ENCODE results near the gene SKA1. TPM values are rescaled to one million over a fixed set of nuclear protein-coding genes. Genes with fewer than 3 reads are reported as not detected.
"Not testable (repeated sequence)": the region's sequence is repeated elsewhere in the genome, so short reads cannot be mapped to it uniquely, and the experiment has no call there.

SKA1 gene
- total and polyA plus RNA-seq, 7 experiments from 2014 or later, result 0.16 to 24.8 (median 0.41) TPM; not detected in 1

DNA sequence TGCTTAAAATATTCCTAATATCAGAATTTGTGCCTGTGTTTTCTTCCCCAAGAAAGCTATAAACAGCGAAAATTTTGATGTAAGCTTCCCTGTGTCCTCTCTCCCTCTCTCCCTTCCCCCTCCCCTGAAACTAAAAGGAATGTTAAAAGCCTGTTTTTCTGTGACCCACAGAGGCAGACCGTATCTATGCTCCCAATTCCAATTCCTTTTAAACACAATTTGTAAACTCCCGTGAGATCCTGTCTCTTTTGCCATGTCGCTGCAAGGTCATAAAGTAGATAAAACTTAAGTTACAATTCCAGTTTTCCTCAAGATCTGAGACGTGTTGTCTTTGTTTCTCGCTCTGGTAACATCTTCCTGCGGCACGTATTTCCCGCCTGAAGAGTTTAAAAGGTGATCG lies 23.3 kb downstream of the SKA1 start:
- no peak overlapping the region for H3K4me3 ChIP-seq (ENCODE audit: low read length)
- H3K27ac Mint-ChIP-seq, result no peak overlapping the region
- peaks cover 0 to 12% (median 0%) of the 10 kb centered on the region in 5 donors for H3K36me3 Mint-ChIP-seq
- H3K27me3 Mint-ChIP-seq, result peaks cover 31 to 41% (median 40%) of the 10 kb centered on the region in 5 donors
- H3K4me1 Mint-ChIP-seq, result peaks cover 0 to 12% (median 7%) of the 10 kb centered on the region in 7 donors
- H3K27me3 ChIP-seq (ENCODE audit: control insufficient read depth in 2 of 2, insufficient read depth in 2 of 2, low read length in 2 of 2), result peaks cover 0 to 4% of the 10 kb centered on the region in 2 donors
- DNase-seq (no peak), ATAC-seq (no peak)
- H3K9me3 ChIP-seq (ENCODE audit: control insufficient read depth in 2 of 3, low read length in 3 of 3), result no peaks in the 10 kb centered on the region
- peaks cover 0 to 3% (median 0%) of the 10 kb centered on the region in 11 donors for H3K9me3 Mint-ChIP-seq
- intact Hi-C loops (cut with micrococcal nuclease), result no loop called here
- ChIA-PET POLR2A (no interaction called here), CTCF (no interaction called here)
- no peaks in the 10 kb centered on the region for H3K36me3 ChIP-seq (ENCODE audit: control insufficient read depth in 2 of 3, insufficient read depth in 3 of 3, low read length in 3 of 3)
- H3K4me3 Mint-ChIP-seq, result peak overlapping the region in 1 of 10 donors; percentile 2
- H3K27ac ChIP-seq (ENCODE audit: low read depth, low read length), result no peak overlapping the region
- no peaks in the 10 kb centered on the region for H3K4me1 ChIP-seq (ENCODE audit: control insufficient read depth in 2 of 2, insufficient read depth in 2 of 2, low read length in 2 of 2)

DNA sequence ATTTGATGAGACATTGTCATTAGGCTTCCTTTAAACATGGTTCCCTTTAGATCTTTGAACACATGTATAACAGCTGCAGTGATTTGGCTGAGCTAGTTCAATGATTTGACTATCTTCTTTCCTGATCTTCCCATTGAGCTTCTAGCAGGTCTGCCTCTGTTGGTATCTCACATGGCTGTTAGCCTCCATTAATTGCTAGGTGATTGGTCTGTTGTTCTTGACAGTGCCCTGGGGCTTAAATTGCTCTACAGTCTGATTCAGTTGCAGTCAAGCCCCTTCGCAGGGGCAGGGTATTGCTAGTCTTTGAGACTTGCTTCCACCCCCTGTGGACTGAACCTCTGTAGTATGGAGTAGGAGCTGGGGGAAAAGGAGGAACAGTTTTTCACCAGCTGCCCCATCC lies 24.1 kb downstream of the SKA1 start:
- no peak overlapping the region for H3K4me3 ChIP-seq (ENCODE audit: low read length)
- H3K27me3 ChIP-seq (ENCODE audit: control insufficient read depth in 2 of 2, insufficient read depth in 2 of 2, low read length in 2 of 2), result peaks cover 0 to 4% of the 10 kb centered on the region in 2 donors
- ChIA-PET POLR2A (no interaction called here), CTCF (no interaction called here)
- Mint-ChIP-seq H3K27ac (no peak overlapping the region), H3K36me3 (peaks cover 0 to 9% (median 0%) of the 10 kb centered on the region in 5 donors), H3K4me1 (peaks cover 0 to 12% (median 7%) of the 10 kb centered on the region in 7 donors), H3K9me3 (peaks cover 0 to 6% (median 0%) of the 10 kb centered on the region in 11 donors), H3K27me3 (peaks cover 40 to 50% (median 48%) of the 10 kb centered on the region in 5 donors), H3K4me3 (peak overlapping the region in 1 of 10 donors; percentile 2)
- H3K36me3 ChIP-seq (ENCODE audit: control insufficient read depth in 2 of 3, insufficient read depth in 3 of 3, low read length in 3 of 3), result no peaks in the 10 kb centered on the region
- ATAC-seq (no peak), DNase-seq (no peak)
- no peak overlapping the region for H3K27ac ChIP-seq (ENCODE audit: low read depth, low read length)
- no peaks in the 10 kb centered on the region for H3K4me1 ChIP-seq (ENCODE audit: control insufficient read depth in 2 of 2, insufficient read depth in 2 of 2, low read length in 2 of 2)
- intact Hi-C loops (cut with micrococcal nuclease), result no loop called here
- no peaks in the 10 kb centered on the region for H3K9me3 ChIP-seq (ENCODE audit: control insufficient read depth in 2 of 3, low read length in 3 of 3)

DNA sequence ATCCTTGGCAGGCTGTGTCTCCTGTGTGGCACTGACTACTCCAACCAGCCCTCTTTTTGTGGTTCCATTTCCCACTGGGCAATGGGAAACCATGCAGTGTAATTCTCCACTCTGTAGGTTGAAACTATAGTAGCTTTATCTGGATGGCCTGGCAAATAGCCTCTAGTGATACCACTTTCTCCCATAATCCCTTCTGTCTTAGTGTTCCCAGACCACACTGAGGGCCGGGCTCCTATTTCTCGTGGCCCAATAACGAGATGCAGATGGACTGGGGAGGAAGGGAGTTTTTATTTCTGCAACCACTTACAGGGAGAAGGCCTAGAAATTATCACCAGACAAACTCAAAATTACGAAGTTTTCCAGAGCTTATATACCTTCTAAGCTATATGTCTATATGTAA lies 24.7 kb downstream of the SKA1 start:
- H3K9me3 ChIP-seq (ENCODE audit: control insufficient read depth in 2 of 3, low read length in 3 of 3), result no peaks in the 10 kb centered on the region
- no peak overlapping the region for H3K4me3 Mint-ChIP-seq
- no peak overlapping the region for H3K27ac ChIP-seq (ENCODE audit: low read depth, low read length)
- intact Hi-C loops (cut with micrococcal nuclease), result no loop called here
- ATAC-seq, result no peak
- no peaks in the 10 kb centered on the region for H3K4me1 ChIP-seq (ENCODE audit: control insufficient read depth in 2 of 2, insufficient read depth in 2 of 2, low read length in 2 of 2)
- H3K36me3 Mint-ChIP-seq, result peaks cover 0 to 6% (median 0%) of the 10 kb centered on the region in 5 donors
- H3K9me3 Mint-ChIP-seq, result peaks cover 0 to 6% (median 0%) of the 10 kb centered on the region in 11 donors
- CTCF ChIA-PET, result no interaction called here
- no peak overlapping the region for H3K4me3 ChIP-seq (ENCODE audit: low read length)
- DNase-seq, result no peak
- POLR2A ChIA-PET, result no interaction called here
- peaks cover 0 to 4% of the 10 kb centered on the region in 2 donors for H3K27me3 ChIP-seq (ENCODE audit: control insufficient read depth in 2 of 2, insufficient read depth in 2 of 2, low read length in 2 of 2)
- H3K4me1 Mint-ChIP-seq, result peaks cover 0 to 12% (median 7%) of the 10 kb centered on the region in 7 donors
- no peak overlapping the region for H3K27ac Mint-ChIP-seq
- H3K36me3 ChIP-seq (ENCODE audit: control insufficient read depth in 2 of 3, insufficient read depth in 3 of 3, low read length in 3 of 3), result no peaks in the 10 kb centered on the region
- peaks cover 46 to 56% (median 54%) of the 10 kb centered on the region in 5 donors for H3K27me3 Mint-ChIP-seq

DNA sequence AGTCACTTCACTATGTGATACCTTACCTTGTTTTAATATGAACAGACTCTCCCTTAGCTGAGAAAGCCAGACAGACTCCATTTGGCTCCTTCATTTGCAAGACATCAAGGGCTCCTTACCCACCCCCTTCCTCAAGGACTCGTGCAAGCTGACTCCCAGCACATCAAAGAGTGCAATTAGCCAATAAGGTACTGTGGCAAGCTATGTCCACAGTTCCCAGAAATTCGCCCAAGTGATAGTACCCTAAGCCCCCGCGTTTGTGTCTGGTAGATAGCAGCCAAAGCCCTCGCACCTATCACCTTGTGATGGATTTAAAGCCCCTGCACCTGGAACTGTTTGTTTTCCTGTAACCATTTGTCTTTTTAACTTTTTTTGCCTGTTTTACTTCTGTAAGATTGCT lies 25.6 kb downstream of the SKA1 start:
- peaks cover 0 to 12% (median 7%) of the 10 kb centered on the region in 7 donors for H3K4me1 Mint-ChIP-seq
- H3K9me3 Mint-ChIP-seq; H3K9me3 ChIP-seq (ENCODE audit: control insufficient read depth in 2 of 3, low read length in 3 of 3); H3K4me3 ChIP-seq (ENCODE audit: low read length); CTCF ChIA-PET; H3K27ac Mint-ChIP-seq; H3K4me1 ChIP-seq (ENCODE audit: control insufficient read depth in 2 of 2, insufficient read depth in 2 of 2, low read length in 2 of 2); intact Hi-C loops (cut with micrococcal nuclease); H3K36me3 Mint-ChIP-seq; DNase-seq; H3K27ac ChIP-seq (ENCODE audit: low read depth, low read length); POLR2A ChIA-PET; H3K27me3 ChIP-seq (ENCODE audit: control insufficient read depth in 2 of 2, insufficient read depth in 2 of 2, low read length in 2 of 2); H3K4me3 Mint-ChIP-seq; ATAC-seq; H3K36me3 ChIP-seq (ENCODE audit: control insufficient read depth in 2 of 3, insufficient read depth in 3 of 3, low read length in 3 of 3): not testable (repeated sequence)
- H3K27me3 Mint-ChIP-seq, result peaks cover 55 to 63% (median 59%) of the 10 kb centered on the region in 5 donors

DNA sequence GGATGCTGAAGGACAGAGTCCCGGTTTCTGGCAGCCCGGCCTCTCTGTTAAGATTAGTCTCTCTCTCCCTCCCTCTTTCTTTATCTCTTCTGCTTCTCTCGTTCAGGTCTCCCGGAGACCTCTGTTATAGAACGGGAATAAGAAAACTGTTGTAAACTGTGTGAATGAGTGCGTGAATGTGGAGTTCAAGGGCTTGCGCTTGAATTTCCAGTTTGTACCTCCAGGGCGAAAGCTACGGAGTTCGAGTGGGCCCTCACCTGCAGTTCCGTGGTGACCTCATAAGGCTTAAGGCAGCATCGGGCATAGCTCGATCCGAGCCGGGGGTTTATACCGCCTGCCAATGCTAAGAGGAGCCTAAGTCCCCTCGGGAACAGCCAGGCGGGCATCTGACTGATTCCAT lies 26.4 kb downstream of the SKA1 start:
- no peak overlapping the region for H3K4me3 Mint-ChIP-seq
- intact Hi-C loops (cut with micrococcal nuclease), result no loop called here
- H3K4me1 Mint-ChIP-seq, result peaks cover 0 to 12% (median 7%) of the 10 kb centered on the region in 7 donors
- H3K27ac ChIP-seq (ENCODE audit: low read depth, low read length), result no peak overlapping the region
- no peaks in the 10 kb centered on the region for H3K4me1 ChIP-seq (ENCODE audit: control insufficient read depth in 2 of 2, insufficient read depth in 2 of 2, low read length in 2 of 2)
- ATAC-seq (no peak), DNase-seq (no peak)
- no peak overlapping the region for H3K4me3 ChIP-seq (ENCODE audit: low read length)
- CTCF ChIA-PET, result no interaction called here
- H3K27ac Mint-ChIP-seq, result no peak overlapping the region
- H3K9me3 Mint-ChIP-seq, result peaks cover 0 to 6% (median 0%) of the 10 kb centered on the region in 11 donors
- peaks cover 57 to 66% (median 63%) of the 10 kb centered on the region in 5 donors for H3K27me3 Mint-ChIP-seq
- H3K36me3 Mint-ChIP-seq, result no peaks in the 10 kb centered on the region
- no peaks in the 10 kb centered on the region for H3K36me3 ChIP-seq (ENCODE audit: control insufficient read depth in 2 of 3, insufficient read depth in 3 of 3, low read length in 3 of 3)
- peaks cover 0 to 4% of the 10 kb centered on the region in 2 donors for H3K27me3 ChIP-seq (ENCODE audit: control insufficient read depth in 2 of 2, insufficient read depth in 2 of 2, low read length in 2 of 2)
- H3K9me3 ChIP-seq (ENCODE audit: control insufficient read depth in 2 of 3, low read length in 3 of 3), result no peaks in the 10 kb centered on the region
- POLR2A ChIA-PET, result no interaction called here

DNA sequence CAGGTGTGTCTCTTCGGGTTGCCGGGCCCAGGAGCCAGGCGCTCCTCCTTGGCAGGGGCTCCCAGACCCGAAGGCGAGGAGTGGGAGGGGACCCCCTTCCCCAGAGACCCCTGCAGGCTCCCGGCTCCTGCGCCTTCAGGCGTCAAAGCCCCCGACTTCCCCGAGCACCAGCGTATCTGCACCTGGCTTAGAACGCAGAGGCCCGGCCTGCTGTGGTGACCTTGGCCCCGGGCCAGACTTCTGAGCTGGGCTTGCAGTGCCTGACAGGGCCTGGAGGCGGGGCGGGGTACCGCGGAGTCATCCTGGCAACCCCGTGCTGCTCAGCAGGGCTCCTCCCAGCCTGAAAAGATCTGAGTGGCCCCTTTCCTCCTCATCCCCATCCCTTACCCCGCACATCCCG lies 27.0 kb downstream of the SKA1 start:
- Mint-ChIP-seq H3K27me3 (peaks cover 59 to 72% (median 67%) of the 10 kb centered on the region in 5 donors), H3K36me3 (no peaks in the 10 kb centered on the region), H3K9me3 (peaks cover 0 to 6% (median 0%) of the 10 kb centered on the region in 11 donors), H3K4me3 (no peak overlapping the region), H3K27ac (no peak overlapping the region), H3K4me1 (peaks cover 0 to 12% (median 7%) of the 10 kb centered on the region in 7 donors)
- DNase-seq (peak in 3 of 9 donors; percentile 4 to 23 (median 7)), ATAC-seq (no peak)
- no peaks in the 10 kb centered on the region for H3K9me3 ChIP-seq (ENCODE audit: control insufficient read depth in 2 of 3, low read length in 3 of 3)
- CTCF ChIA-PET, result no interaction called here
- peaks cover 0 to 4% of the 10 kb centered on the region in 2 donors for H3K27me3 ChIP-seq (ENCODE audit: control insufficient read depth in 2 of 2, insufficient read depth in 2 of 2, low read length in 2 of 2)
- no peaks in the 10 kb centered on the region for H3K4me1 ChIP-seq (ENCODE audit: control insufficient read depth in 2 of 2, insufficient read depth in 2 of 2, low read length in 2 of 2)
- intact Hi-C loops (cut with micrococcal nuclease), result no loop called here
- no peak overlapping the region for H3K4me3 ChIP-seq (ENCODE audit: low read length)
- no peak overlapping the region for H3K27ac ChIP-seq (ENCODE audit: low read depth, low read length)
- POLR2A ChIA-PET, result no interaction called here
- no peaks in the 10 kb centered on the region for H3K36me3 ChIP-seq (ENCODE audit: control insufficient read depth in 2 of 3, insufficient read depth in 3 of 3, low read length in 3 of 3)

DNA sequence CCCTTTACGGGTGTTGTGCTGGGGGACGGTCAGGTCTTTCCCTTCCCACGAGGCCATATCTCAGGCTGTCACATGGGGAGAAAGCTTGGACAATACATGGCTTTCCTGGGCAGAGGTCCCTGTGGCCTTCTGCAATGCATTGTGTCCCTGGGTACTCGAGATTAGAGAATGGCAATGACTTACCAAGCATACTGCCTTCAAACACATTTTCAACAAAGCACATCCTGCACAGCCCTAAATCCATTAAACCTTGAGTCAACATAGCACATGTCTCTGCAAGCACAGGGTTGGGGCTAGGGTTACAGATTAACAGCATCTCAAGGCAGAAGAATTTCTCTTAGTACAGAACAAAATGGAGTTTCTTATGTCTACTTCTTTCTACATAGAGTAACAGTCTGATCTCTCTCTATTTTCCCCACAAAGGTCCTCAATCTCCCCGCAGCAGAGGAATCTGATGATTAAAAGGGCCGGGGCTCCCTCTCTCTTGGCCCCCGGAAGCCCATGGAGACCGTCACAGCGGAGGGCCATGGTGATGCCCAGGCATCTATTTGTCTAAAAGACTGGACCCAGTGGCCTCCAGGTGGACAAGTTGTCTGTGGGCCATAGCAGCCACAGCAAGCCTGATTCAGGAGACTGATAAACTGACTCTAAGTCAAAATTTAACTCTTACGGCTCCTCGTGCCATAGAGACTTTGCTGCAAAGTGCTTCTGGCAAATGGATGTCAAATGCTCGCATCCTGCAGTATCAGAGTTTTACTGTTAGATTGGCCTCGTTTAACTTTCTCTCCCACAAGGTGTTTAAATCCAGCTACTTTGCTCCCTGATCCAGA lies 30.1 kb downstream of the SKA1 start:
- H3K27ac ChIP-seq (ENCODE audit: low read depth, low read length); DNase-seq; H3K36me3 ChIP-seq (ENCODE audit: control insufficient read depth in 2 of 3, insufficient read depth in 3 of 3, low read length in 3 of 3); H3K4me1 Mint-ChIP-seq; H3K4me1 ChIP-seq (ENCODE audit: control insufficient read depth in 2 of 2, insufficient read depth in 2 of 2, low read length in 2 of 2); POLR2A ChIA-PET; ATAC-seq; CTCF ChIA-PET; H3K4me3 Mint-ChIP-seq; H3K36me3 Mint-ChIP-seq; H3K27ac Mint-ChIP-seq; H3K9me3 Mint-ChIP-seq; intact Hi-C loops (cut with micrococcal nuclease); H3K27me3 ChIP-seq (ENCODE audit: control insufficient read depth in 2 of 2, insufficient read depth in 2 of 2, low read length in 2 of 2); H3K4me3 ChIP-seq (ENCODE audit: low read length); H3K9me3 ChIP-seq (ENCODE audit: control insufficient read depth in 2 of 3, low read length in 3 of 3): not testable (repeated sequence)
- H3K27me3 Mint-ChIP-seq, result peaks cover 62 to 79% (median 68%) of the 10 kb centered on the region in 5 donors

Measured in naive thymus-derived CD4-positive, alpha-beta T cell (primary cell).